Measurements from ENCODE around the gene TMEM232.

TMEM232 gene

DNA sequence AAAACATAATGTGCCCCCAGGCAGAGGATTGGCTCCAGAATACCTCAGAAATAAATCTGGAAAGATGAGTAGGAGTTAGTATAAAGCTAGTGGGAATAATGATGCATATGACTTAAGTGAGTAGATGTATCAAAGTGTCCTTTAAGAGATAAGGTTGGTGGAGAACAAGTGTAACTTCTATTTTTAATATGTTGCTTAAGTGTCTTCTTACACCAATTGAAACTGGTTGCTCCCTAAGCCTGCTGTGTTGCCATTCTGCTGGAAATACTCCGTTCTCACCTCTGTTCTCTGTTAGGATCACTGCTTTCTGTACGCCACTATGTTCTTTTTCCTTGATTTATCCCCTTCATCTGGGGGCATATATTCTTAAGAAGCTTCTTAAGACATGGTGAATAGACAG is 286.4 kb downstream of the TMEM232 start:
- Histone ChIP-seq H3K27ac (ENCODE audit: insufficient read depth, low read depth, low read length, poor library complexity, severe bottlenecking) (no peak overlapping the region), H3K36me3 (ENCODE audit: control insufficient read depth, insufficient read depth, low read length) (no peaks in the 10 kb centered on the region), H3K4me3 (ENCODE audit: insufficient read depth, low read depth, low read length) (no peak overlapping the region), H3K9me3 (ENCODE audit: control insufficient read depth, low read length) (no peaks in the 10 kb centered on the region), H3K4me1 (ENCODE audit: control insufficient read depth, insufficient read depth, low read length) (no peaks in the 10 kb centered on the region), H3K27me3 (ENCODE audit: control insufficient read depth, insufficient read depth, low read length, poor library complexity, severe bottlenecking) (no peaks in the 10 kb centered on the region)
- 88 to 96% methylated on average over 2 of the region's 2 CpGs for WGBS, 2 experiments

DNA sequence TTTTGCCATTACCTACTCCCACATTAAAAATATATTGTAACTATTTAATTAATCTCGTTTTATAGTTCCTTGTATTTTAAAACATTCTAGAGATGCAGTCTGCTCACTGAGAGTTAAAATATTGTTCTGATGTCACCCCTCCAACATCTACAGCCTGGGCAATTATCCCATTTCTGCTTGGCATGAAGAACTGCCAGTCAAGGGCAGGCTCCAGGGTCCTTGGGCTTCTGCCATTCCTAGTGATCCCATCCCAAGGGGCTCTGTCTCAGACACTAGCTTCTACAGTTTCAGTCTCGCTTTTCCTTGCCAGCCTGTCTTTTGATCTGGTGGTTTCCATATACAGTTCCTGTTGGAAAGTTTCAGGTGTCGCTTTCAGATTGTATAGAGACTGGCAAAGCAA is 287.2 kb downstream of the TMEM232 start:
- Histone ChIP-seq H3K4me1 (ENCODE audit: control insufficient read depth, insufficient read depth, low read length) (no peaks in the 10 kb centered on the region), H3K9me3 (ENCODE audit: control insufficient read depth, low read length) (no peaks in the 10 kb centered on the region), H3K27ac (ENCODE audit: insufficient read depth, low read depth, low read length, poor library complexity, severe bottlenecking) (no peak overlapping the region), H3K4me3 (ENCODE audit: insufficient read depth, low read depth, low read length) (no peak overlapping the region), H3K36me3 (ENCODE audit: control insufficient read depth, insufficient read depth, low read length) (no peaks in the 10 kb centered on the region), H3K27me3 (ENCODE audit: control insufficient read depth, insufficient read depth, low read length, poor library complexity, severe bottlenecking) (no peaks in the 10 kb centered on the region)
- WGBS, 2 experiments, result 91 to 92% methylated on average over 2 of the region's 3 CpGs

DNA sequence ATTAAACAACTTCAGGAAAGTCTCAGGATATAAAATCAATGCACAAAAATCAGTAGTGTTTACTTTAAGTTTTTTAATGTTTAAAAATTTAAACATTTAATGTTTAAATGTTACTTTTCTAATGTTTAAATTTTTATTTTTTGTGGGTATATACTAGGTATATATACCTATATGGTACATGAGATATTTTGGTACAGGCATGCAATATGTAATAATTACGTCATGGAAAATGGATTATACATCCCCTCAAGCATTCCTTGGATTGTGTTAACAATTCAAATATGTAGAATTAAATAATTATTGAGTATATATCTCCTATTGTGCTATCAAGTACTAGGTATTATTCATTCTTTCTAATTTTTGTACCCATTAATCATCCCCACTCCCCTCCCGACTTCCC is 291.3 kb downstream of the TMEM232 start:
- H3K4me1 ChIP-seq (ENCODE audit: control insufficient read depth, insufficient read depth, low read length), result no peaks in the 10 kb centered on the region
- 80 to 100% methylated on average over 1 of the region's 2 CpGs for WGBS, 2 experiments
- H3K27me3 ChIP-seq (ENCODE audit: control insufficient read depth, insufficient read depth, low read length, poor library complexity, severe bottlenecking), result no peaks in the 10 kb centered on the region
- no peak overlapping the region for H3K27ac ChIP-seq (ENCODE audit: insufficient read depth, low read depth, low read length, poor library complexity, severe bottlenecking)
- no peaks in the 10 kb centered on the region for H3K9me3 ChIP-seq (ENCODE audit: control insufficient read depth, low read length)
- H3K4me3 ChIP-seq (ENCODE audit: insufficient read depth, low read depth, low read length), result no peak overlapping the region
- H3K36me3 ChIP-seq (ENCODE audit: control insufficient read depth, insufficient read depth, low read length), result no peaks in the 10 kb centered on the region

DNA sequence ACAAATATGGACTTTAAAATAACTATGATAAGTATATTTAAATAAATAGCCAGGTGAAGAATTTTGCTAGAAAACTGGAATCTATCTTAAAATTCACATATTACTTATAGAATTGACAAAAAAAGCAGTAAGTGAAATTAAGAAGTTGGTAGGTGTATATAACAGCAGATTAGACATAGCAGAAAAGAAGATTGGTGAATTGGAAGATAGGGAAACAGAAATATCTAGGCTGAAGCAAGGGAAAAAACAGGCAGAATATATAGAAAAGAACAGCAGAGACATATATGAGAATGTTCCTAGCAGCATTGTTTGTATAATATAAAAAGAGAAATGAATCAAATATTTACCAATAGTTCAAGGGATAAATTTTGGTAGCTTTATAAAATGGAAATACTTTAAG is 294.9 kb downstream of the TMEM232 start:
- no peak overlapping the region for H3K4me3 ChIP-seq (ENCODE audit: insufficient read depth, low read depth, low read length)
- H3K27ac ChIP-seq (ENCODE audit: insufficient read depth, low read depth, low read length, poor library complexity, severe bottlenecking), result no peak overlapping the region
- H3K4me1 ChIP-seq (ENCODE audit: control insufficient read depth, insufficient read depth, low read length), result no peaks in the 10 kb centered on the region
- no peaks in the 10 kb centered on the region for H3K9me3 ChIP-seq (ENCODE audit: control insufficient read depth, low read length)
- no peaks in the 10 kb centered on the region for H3K36me3 ChIP-seq (ENCODE audit: control insufficient read depth, insufficient read depth, low read length)
- H3K27me3 ChIP-seq (ENCODE audit: control insufficient read depth, insufficient read depth, low read length, poor library complexity, severe bottlenecking), result no peaks in the 10 kb centered on the region

DNA sequence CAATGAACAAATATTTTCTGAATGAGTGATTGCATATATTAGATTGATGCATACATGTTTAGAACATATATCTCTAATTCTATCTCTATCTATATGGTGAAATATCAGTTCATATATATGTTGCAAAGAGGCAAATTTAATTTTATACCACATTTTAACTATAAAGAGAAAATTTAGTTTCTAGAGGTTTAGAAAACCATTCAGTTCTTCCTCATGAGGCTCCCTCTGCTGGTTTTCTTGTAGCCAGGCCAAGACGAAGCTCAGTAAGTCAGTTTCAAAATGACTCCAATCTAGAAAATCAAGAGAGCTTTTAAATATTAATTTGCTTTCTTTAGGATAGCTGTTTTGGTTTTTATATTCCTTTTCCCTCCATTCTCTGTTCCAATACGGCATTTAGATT is 312.1 kb downstream of the TMEM232 start:
- no peaks in the 10 kb centered on the region for H3K36me3 ChIP-seq (ENCODE audit: control insufficient read depth, insufficient read depth, low read length)
- H3K9me3 ChIP-seq (ENCODE audit: control insufficient read depth, low read length), result no peaks in the 10 kb centered on the region
- 13 to 88% methylated on average over 1 to 2 of the region's 2 CpGs for WGBS, 2 experiments
- H3K27ac ChIP-seq (ENCODE audit: insufficient read depth, low read depth, low read length, poor library complexity, severe bottlenecking), result no peak overlapping the region
- no peak overlapping the region for H3K4me3 ChIP-seq (ENCODE audit: insufficient read depth, low read depth, low read length)
- no peaks in the 10 kb centered on the region for H3K4me1 ChIP-seq (ENCODE audit: control insufficient read depth, insufficient read depth, low read length)
- H3K27me3 ChIP-seq (ENCODE audit: control insufficient read depth, insufficient read depth, low read length, poor library complexity, severe bottlenecking), result no peaks in the 10 kb centered on the region

DNA sequence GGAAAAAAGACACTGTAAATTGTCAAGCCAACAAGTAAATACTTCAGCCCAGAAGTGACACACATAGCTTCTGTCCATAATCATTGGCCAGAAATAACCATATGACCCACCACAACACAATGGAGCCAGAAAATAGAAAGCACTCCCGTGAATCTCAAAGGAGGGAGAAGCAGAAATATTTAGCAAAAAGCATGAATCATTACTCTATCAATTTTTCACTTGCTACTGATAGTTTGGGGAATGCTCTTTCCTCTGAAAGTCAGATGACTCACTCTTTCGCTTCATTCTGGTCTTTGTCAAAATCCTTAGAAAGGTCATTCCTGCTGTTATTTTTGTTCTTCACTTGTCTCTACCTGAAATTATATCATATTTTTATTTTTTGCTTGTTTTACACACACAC is 312.6 kb downstream of the TMEM232 start:
- Histone ChIP-seq H3K4me3 (ENCODE audit: insufficient read depth, low read depth, low read length) (no peak overlapping the region), H3K27me3 (ENCODE audit: control insufficient read depth, insufficient read depth, low read length, poor library complexity, severe bottlenecking) (no peaks in the 10 kb centered on the region), H3K4me1 (ENCODE audit: control insufficient read depth, insufficient read depth, low read length) (no peaks in the 10 kb centered on the region), H3K9me3 (ENCODE audit: control insufficient read depth, low read length) (no peaks in the 10 kb centered on the region), H3K27ac (ENCODE audit: insufficient read depth, low read depth, low read length, poor library complexity, severe bottlenecking) (no peak overlapping the region), H3K36me3 (ENCODE audit: control insufficient read depth, insufficient read depth, low read length) (no peaks in the 10 kb centered on the region)
- 89 to 92% methylated on average over 2 of the region's 2 CpGs for WGBS, 2 experiments

DNA sequence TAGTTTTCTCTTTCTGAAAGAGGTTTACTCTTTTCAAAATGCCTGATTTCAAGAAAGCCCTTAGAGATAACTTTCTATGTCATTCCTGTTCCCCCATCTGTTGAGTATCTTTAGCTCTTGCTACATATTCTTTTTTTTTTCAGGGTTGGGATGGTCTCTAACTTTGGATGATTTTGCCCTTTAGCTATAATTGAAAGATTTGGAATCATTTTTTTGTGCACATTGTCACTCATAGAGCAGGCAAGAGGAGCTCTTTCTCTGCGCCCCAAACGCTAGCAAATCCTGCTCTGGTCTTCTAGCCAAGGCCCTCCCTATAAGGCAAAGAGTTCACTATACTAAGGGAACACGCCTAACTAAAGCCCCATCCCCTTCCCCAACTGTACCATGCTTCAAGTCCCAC is 316.9 kb downstream of the TMEM232 start:
- 91 to 99% methylated on average over 3 of the region's 3 CpGs for WGBS, 2 experiments
- H3K27ac ChIP-seq (ENCODE audit: insufficient read depth, low read depth, low read length, poor library complexity, severe bottlenecking), result no peak overlapping the region

DNA sequence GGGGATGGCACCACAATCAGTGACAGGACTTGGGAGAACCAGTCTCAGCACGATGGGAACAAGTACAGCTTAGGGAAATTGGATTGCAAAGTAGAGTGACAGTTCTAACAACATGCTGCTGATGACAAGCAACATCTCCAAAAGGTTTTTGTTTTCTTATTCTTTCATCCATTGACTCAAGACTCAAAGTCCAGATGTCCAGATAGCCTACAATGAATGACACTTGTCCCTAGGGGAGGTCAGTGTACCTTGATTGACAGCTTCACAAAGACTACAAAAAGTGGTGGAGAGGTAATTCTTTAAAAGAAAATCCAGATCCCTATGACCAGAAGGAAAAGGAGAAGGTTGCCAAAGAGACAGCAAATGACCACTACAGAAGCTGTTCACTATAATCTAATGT is 323.9 kb downstream of the TMEM232 start:
- Histone ChIP-seq H3K9me3 (ENCODE audit: control insufficient read depth, low read length) (no peaks in the 10 kb centered on the region), H3K4me3 (ENCODE audit: insufficient read depth, low read depth, low read length) (no peak overlapping the region), H3K27me3 (ENCODE audit: control insufficient read depth, insufficient read depth, low read length, poor library complexity, severe bottlenecking) (no peaks in the 10 kb centered on the region), H3K36me3 (ENCODE audit: control insufficient read depth, insufficient read depth, low read length) (no peaks in the 10 kb centered on the region), H3K4me1 (ENCODE audit: control insufficient read depth, insufficient read depth, low read length) (peaks cover 16% of the 10 kb centered on the region), H3K27ac (ENCODE audit: insufficient read depth, low read depth, low read length, poor library complexity, severe bottlenecking) (peak overlapping the region; percentile 9)
- 10 to 24% methylated on average over 1 of the region's 1 CpG for WGBS, 2 experiments

More for the DNA sequence above, 316.9 kb downstream of the TMEM232 start:
- Histone ChIP-seq H3K36me3 (ENCODE audit: control insufficient read depth, insufficient read depth, low read length) (no peaks in the 10 kb centered on the region), H3K27me3 (ENCODE audit: control insufficient read depth, insufficient read depth, low read length, poor library complexity, severe bottlenecking) (no peaks in the 10 kb centered on the region), H3K9me3 (ENCODE audit: control insufficient read depth, low read length) (no peaks in the 10 kb centered on the region), H3K4me1 (ENCODE audit: control insufficient read depth, insufficient read depth, low read length) (no peaks in the 10 kb centered on the region), H3K4me3 (ENCODE audit: insufficient read depth, low read depth, low read length) (no peak overlapping the region)

DNA sequence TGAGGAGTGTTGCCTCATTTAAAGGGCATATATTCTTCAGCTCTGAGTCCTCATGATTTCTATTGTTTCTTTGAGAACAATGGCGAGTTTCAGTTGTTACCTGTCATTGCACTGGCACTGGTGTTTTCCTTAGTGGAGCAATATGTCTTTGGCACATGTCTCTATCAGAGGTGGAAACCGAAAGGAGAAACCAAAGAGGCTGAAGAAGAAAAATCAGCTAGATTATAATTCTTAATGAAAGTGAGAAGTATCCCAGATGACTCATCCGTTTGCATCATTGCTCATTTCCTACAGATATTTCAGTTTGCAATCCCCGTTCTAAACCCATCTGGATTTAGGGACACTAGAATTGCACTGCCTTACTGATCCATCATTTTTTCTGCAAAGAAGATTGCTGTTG is 324.6 kb downstream of the TMEM232 start:
- Histone ChIP-seq H3K4me3 (ENCODE audit: insufficient read depth, low read depth, low read length) (no peak overlapping the region), H3K27ac (ENCODE audit: insufficient read depth, low read depth, low read length, poor library complexity, severe bottlenecking) (no peak overlapping the region), H3K36me3 (ENCODE audit: control insufficient read depth, insufficient read depth, low read length) (no peaks in the 10 kb centered on the region), H3K4me1 (ENCODE audit: control insufficient read depth, insufficient read depth, low read length) (peaks cover 16% of the 10 kb centered on the region), H3K9me3 (ENCODE audit: control insufficient read depth, low read length) (no peaks in the 10 kb centered on the region), H3K27me3 (ENCODE audit: control insufficient read depth, insufficient read depth, low read length, poor library complexity, severe bottlenecking) (no peaks in the 10 kb centered on the region)
- WGBS, 2 experiments, result 94% methylated on average over 4 of the region's 4 CpGs

DNA sequence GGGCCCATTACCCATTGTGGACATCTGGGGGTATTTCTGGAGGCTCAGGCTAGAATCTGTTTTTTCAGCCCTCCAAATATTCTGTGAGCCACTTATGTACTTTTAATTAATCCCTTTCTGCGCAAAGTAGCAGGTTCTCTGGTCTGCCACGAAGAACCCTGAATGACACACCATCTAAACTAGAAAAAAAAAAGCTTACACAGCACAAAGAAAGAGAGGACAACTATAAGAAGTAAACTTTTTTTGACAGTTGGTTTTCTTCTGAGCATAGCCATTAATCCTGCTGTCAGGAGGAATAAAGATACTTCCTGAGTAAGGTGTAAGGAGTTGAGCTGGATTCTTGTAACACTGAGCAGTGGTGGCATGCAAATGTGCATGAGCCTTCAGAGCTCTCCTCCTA is 327.5 kb downstream of the TMEM232 start:
- no peak overlapping the region for H3K27ac ChIP-seq (ENCODE audit: insufficient read depth, low read depth, low read length, poor library complexity, severe bottlenecking)
- H3K9me3 ChIP-seq (ENCODE audit: control insufficient read depth, low read length), result no peaks in the 10 kb centered on the region
- H3K36me3 ChIP-seq (ENCODE audit: control insufficient read depth, insufficient read depth, low read length), result no peaks in the 10 kb centered on the region
- WGBS, 2 experiments, result 84 to 97% methylated on average over 2 of the region's 2 CpGs
- no peak overlapping the region for H3K4me3 ChIP-seq (ENCODE audit: insufficient read depth, low read depth, low read length)
- peaks cover 16% of the 10 kb centered on the region for H3K4me1 ChIP-seq (ENCODE audit: control insufficient read depth, insufficient read depth, low read length)
- H3K27me3 ChIP-seq (ENCODE audit: control insufficient read depth, insufficient read depth, low read length, poor library complexity, severe bottlenecking), result no peaks in the 10 kb centered on the region

DNA sequence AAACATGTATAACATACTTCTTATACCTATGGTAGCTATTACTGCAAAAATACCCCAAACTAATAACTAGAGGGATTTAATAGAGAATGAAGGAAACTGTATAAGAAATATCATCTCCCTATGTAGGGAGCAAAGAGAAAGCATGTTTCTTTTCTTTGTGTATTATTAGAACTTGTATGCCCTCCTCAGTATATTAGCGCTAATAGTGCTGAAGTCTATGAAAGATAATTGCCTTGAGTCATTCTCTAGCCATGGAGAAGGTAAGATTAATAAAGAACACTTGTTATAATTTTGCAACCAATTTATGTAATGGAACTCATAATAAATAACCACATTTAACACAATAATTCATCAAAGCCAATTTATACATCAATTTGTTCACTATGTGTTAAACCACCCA is 329.2 kb downstream of the TMEM232 start:
- Histone ChIP-seq H3K9me3 (ENCODE audit: control insufficient read depth, low read length) (no peaks in the 10 kb centered on the region), H3K36me3 (ENCODE audit: control insufficient read depth, insufficient read depth, low read length) (no peaks in the 10 kb centered on the region), H3K27me3 (ENCODE audit: control insufficient read depth, insufficient read depth, low read length, poor library complexity, severe bottlenecking) (no peaks in the 10 kb centered on the region), H3K4me3 (ENCODE audit: insufficient read depth, low read depth, low read length) (no peak overlapping the region), H3K4me1 (ENCODE audit: control insufficient read depth, insufficient read depth, low read length) (peaks cover 6% of the 10 kb centered on the region), H3K27ac (ENCODE audit: insufficient read depth, low read depth, low read length, poor library complexity, severe bottlenecking) (no peak overlapping the region)
- 100% methylated on average over 1 of the region's 1 CpG; no CpG with 5 or more reads in 1 of the 2 experiments for WGBS, 2 experiments

Data from ectodermal cell (in vitro differentiated cells).